Spleen (tissue), 11 donors: Measurements from ENCODE around the gene ROR1. TPM values are rescaled to one million over a fixed set of nuclear protein-coding genes. Genes with fewer than 3 reads are reported as not detected.

Experiments
- DNase-seq: peaks from one replicate; pipeline ENCODE4 v3.0.0-alpha.2; 2020
- H3K27ac ChIP-seq, 8 donors: fragments of 200-600 bp; sonication (generic) in 7 of 8; 1 replicate in 4 of 8; 2 replicates in 4 of 8; pipeline versions ENCODE4 v1.5.0 to v1.8.0; 2016 to 2021; ENCODE audit warnings: inconsistent platforms in 4 of 8, mild to moderate bottlenecking in 4 of 8, moderate library complexity in 1 of 8
- H3K27me3 ChIP-seq, 7 donors: fragments of 200-600 bp; sonication (generic) in 6 of 7; replicated peaks in 1 of 7; 1 replicate in 4 of 7; 2 replicates in 3 of 7; pipeline versions ENCODE4 v1.5.0 to v1.8.0; 2016 to 2021; ENCODE audit warnings: inconsistent platforms in 3 of 7, mild to moderate bottlenecking in 1 of 7
- H3K36me3 ChIP-seq, 6 donors: fragments of 200-600 bp; sonication (generic) in 5 of 6; 1 replicate in 4 of 6; 2 replicates in 2 of 6; pipeline versions ENCODE4 v1.5.0 to v1.8.0; 2016 to 2021; ENCODE audit warnings: inconsistent platforms in 2 of 6
- H3K4me1 ChIP-seq, 6 donors: fragments of 200-600 bp; sonication (generic) in 5 of 6; 1 replicate in 3 of 6; 2 replicates in 3 of 6; pipeline versions ENCODE4 v1.5.0 to v1.8.0; 2016 to 2021; ENCODE audit warnings: inconsistent platforms in 3 of 6
- H3K4me3 ChIP-seq, 8 donors: fragments of 200-600 bp; sonication (generic) in 7 of 8; 1 replicate in 4 of 8; 2 replicates in 4 of 8; pipeline versions ENCODE4 v1.5.0 to v1.8.0; 2016 to 2021; ENCODE audit warnings: inconsistent platforms in 4 of 8, mild to moderate bottlenecking in 4 of 8, moderate library complexity in 2 of 8
- H3K9me3 ChIP-seq, 8 donors: fragments of 200-600 bp; sonication (generic) in 7 of 8; 1 replicate in 4 of 8; 2 replicates in 4 of 8; pipeline versions ENCODE4 v1.5.0 to v1.8.0; 2016 to 2021; ENCODE audit warnings: inconsistent platforms in 4 of 8
- CTCF ChIP-seq, 11 experiments: fragments of 200-600 bp in 7 of 11; fragments of 450-650 bp in 4 of 11; sonication (generic) in 4 of 11; IDR thresholded peaks in 8 of 11; conservative IDR thresholded peaks in 3 of 11; 1 replicate in 7 of 11; 2 replicates in 4 of 11; pipeline versions ENCODE4 v1.4.0 to v1.8.0; 2016 to 2021; ENCODE audit warnings: antibody characterized with exemption in 11 of 11, inconsistent platforms in 4 of 11, mild to moderate bottlenecking in 1 of 11
- POLR2A ChIP-seq, 3 donors: fragments of 450-650 bp; IDR thresholded peaks; one replicate each; pipeline ENCODE4 v1.5.1; 2017; ENCODE audit warnings: antibody characterized with exemption in 3 of 3, mild to moderate bottlenecking in 1 of 3
- POLR2AphosphoS5 ChIP-seq, 3 donors: sonication (generic); formaldehyde crosslinking; IDR thresholded peaks; one replicate each; pipeline ENCODE4 v1.5.1; 2017; ENCODE audit warnings: antibody characterized with exemption in 3 of 3
- WGBS, 5 donors: extraction: QIAGEN DNeasy Blood & Tissue Kit in 3 of 5; methylation state at CpG; one replicate each; pipeline versions ENCODE4 v1.1.5 to v1.1.7; 2013 to 2018; 5-methylcytosine and 5-hydroxymethylcytosine counted together
- intact Hi-C: fragments of 100-400 bp; cut with DNase I; formaldehyde crosslinking; loops from one replicate; pipeline ENCODE4 v1.15.0; 2023; ENCODE audit warnings: low total_unique reads
- polyA plus RNA-seq, 3 donors: library from polyadenylated mRNA; stranded (reverse); fragments of 200-250 nt; gene quantifications; one replicate each; pipeline ENCODE4 v1.2.1, GENCODE V29; 2013
- total RNA-seq, 7 donors: library from RNA; depleted of rRNA in 3 of 7; stranded (reverse); fragments of >200 nt in 3 of 7; fragmentation: NEBNext Ultra II Directional in 4 of 7; extraction: Animal tissue kit (Norgen Biotek cat#: 25700) in 4 of 7; gene quantifications; one replicate each; pipeline versions ENCODE4 v1.1.0 to v1.2.1, GENCODE V29; 2016 to 2021
- donor health status: healthy with polysubstance abuse.
- donor health status: DM: no; HTN: no; CAD: no; lungs with moderate emphysema.
- donor health status: DM: no; HTN: no; CAD: no.
- donor health status: Bipolar disorder and iron deficiency.
- donor health status: healthy.
- donor health status: DM: no; HTN: no; CAD: no.
- donor health status: DM: yes; HTN: yes; CAD: no.

ROR1 gene
- total and polyA plus RNA-seq, 10 donors: 0.43 to 12.3 (median 6.4) TPM

GRCh38 chr1:63934697-63935096 is 160.9 kb downstream of the ROR1 start:
- H3K27me3 ChIP-seq: no peaks in the 10 kb centered on the region
- no peak overlapping the region for H3K4me3 ChIP-seq
- no peaks in the 10 kb centered on the region for H3K36me3 ChIP-seq
- WGBS, 5 donors: 83 to 97% (median 88%) methylated on average over 1 of the region's 1 CpG
- H3K27ac ChIP-seq: no peak overlapping the region
- H3K4me1 ChIP-seq: peaks cover 0 to 9% (median 0%) of the 10 kb centered on the region in 6 donors
- TF ChIP-seq POLR2A (IDR thresholded peaks at IDR 0.05) (no peak), CTCF (IDR thresholded peaks at IDR 0.05 in 8 of 11, conservative IDR thresholded peaks at IDR 0.05 in 3 of 11) (no peak), POLR2AphosphoS5 (IDR thresholded peaks at IDR 0.05) (no peak)
- H3K9me3 ChIP-seq: no peaks in the 10 kb centered on the region
- intact Hi-C loops: loop anchor here (10.0 kb wide), 1 partner anchor 210 kb away; no protein-coding TSS in a partner anchor
- DNase-seq: no peak

GRCh38 chr1:63935143-63935542 is 161.3 kb downstream of the ROR1 start:
- 53 to 83% (median 59%) methylated on average over 1 of the region's 1 CpG for WGBS, 5 donors
- no peaks in the 10 kb centered on the region for H3K9me3 ChIP-seq
- H3K36me3 ChIP-seq: no peaks in the 10 kb centered on the region
- TF ChIP-seq CTCF (IDR thresholded peaks at IDR 0.05 in 8 of 11, conservative IDR thresholded peaks at IDR 0.05 in 3 of 11) (peak in 1 of 11 experiments; percentile 14), POLR2A (IDR thresholded peaks at IDR 0.05) (no peak), POLR2AphosphoS5 (IDR thresholded peaks at IDR 0.05) (no peak)
- peaks cover 0 to 9% (median 0%) of the 10 kb centered on the region in 6 donors for H3K4me1 ChIP-seq
- intact Hi-C loops: loop anchor here (10.0 kb wide), 1 partner anchor 210 kb away; no protein-coding TSS in a partner anchor
- H3K27me3 ChIP-seq: no peaks in the 10 kb centered on the region
- no peak overlapping the region for H3K4me3 ChIP-seq
- H3K27ac ChIP-seq: no peak overlapping the region
- DNase-seq: no peak

GRCh38 chr1:63935553-63935952 is 161.7 kb downstream of the ROR1 start:
- Histone ChIP-seq H3K9me3 (no peaks in the 10 kb centered on the region), H3K27me3 (no peaks in the 10 kb centered on the region), H3K4me3 (no peak overlapping the region), H3K36me3 (no peaks in the 10 kb centered on the region), H3K27ac (no peak overlapping the region), H3K4me1 (peaks cover 0 to 9% (median 0%) of the 10 kb centered on the region in 6 donors)
- no peak for DNase-seq
- intact Hi-C loops: loop anchor here (10.0 kb wide), 1 partner anchor 209 kb away; no protein-coding TSS in a partner anchor
- 0 to 3% (median 1%) methylated on average over 1 of the region's 1 CpG for WGBS, 5 donors
- no peak for TF ChIP-seq CTCF (IDR thresholded peaks at IDR 0.05 in 8 of 11, conservative IDR thresholded peaks at IDR 0.05 in 3 of 11)
- no peak for TF ChIP-seq POLR2AphosphoS5 (IDR thresholded peaks at IDR 0.05)
- TF ChIP-seq POLR2A (IDR thresholded peaks at IDR 0.05): no peak

GRCh38 chr1:63936276-63936675 is 162.5 kb downstream of the ROR1 start:
- WGBS, 5 donors: 92 to 98% (median 94%) methylated on average over 1 of the region's 1 CpG
- intact Hi-C loops: loop anchor here (10.0 kb wide), 1 partner anchor 209 kb away; no protein-coding TSS in a partner anchor
- TF ChIP-seq CTCF (IDR thresholded peaks at IDR 0.05 in 8 of 11, conservative IDR thresholded peaks at IDR 0.05 in 3 of 11): no peak
- TF ChIP-seq POLR2A (IDR thresholded peaks at IDR 0.05): no peak
- no peak for TF ChIP-seq POLR2AphosphoS5 (IDR thresholded peaks at IDR 0.05)
- no peaks in the 10 kb centered on the region for H3K27me3 ChIP-seq
- H3K27ac ChIP-seq: no peak overlapping the region
- no peaks in the 10 kb centered on the region for H3K9me3 ChIP-seq
- no peak for DNase-seq
- H3K36me3 ChIP-seq: no peaks in the 10 kb centered on the region
- no peak overlapping the region for H3K4me3 ChIP-seq
- peaks cover 0 to 9% (median 0%) of the 10 kb centered on the region in 6 donors for H3K4me1 ChIP-seq
